ENCODE data around the gene CDK19. TPM values are rescaled to one million over a fixed set of nuclear protein-coding genes. Genes with fewer than 3 reads are reported as not detected.

CDK19 gene
- total RNA-seq, 4 donors from 2014 or later: 12.9 to 23.2 (median 13.2) TPM

GRCh38 chr6:110646951-110647910, 168.0 kb downstream of the CDK19 start:
- 71% methylated on average over 7 of the region's 19 CpGs; no CpG with 5 or more reads in 1 of the 2 donors for WGBS, 2 donors (ENCODE audit: low coverage in 1 of 2)
- TF ChIP-seq EP300 (IDR thresholded peaks at IDR 0.05) (no peak), CTCF (IDR thresholded peaks at IDR 0.05) (peak in 2 of 4 experiments; percentile 6 to 46)

GRCh38 chr6:110646419-110646698, 168.9 kb downstream of the CDK19 start:
- Histone ChIP-seq H3K4me3 (no peak overlapping the region), H3K4me1 (no peaks in the 10 kb centered on the region), H3K9me3 (no peaks in the 10 kb centered on the region), H3K27me3 (no peaks in the 10 kb centered on the region), H3K27ac (no peak overlapping the region), H3K36me3 (peaks cover 0 to 17% of the 10 kb centered on the region in 2 donors)
- WGBS, 2 donors (ENCODE audit: low coverage in 1 of 2): no CpG with 5 or more reads among the region's 17 CpGs
- no peak for ATAC-seq
- TF ChIP-seq CTCF (IDR thresholded peaks at IDR 0.05): no peak
- TF ChIP-seq POLR2AphosphoS5 (IDR thresholded peaks at IDR 0.05): no peak

More at GRCh38 chr6:110646951-110647910, 168.0 kb downstream of the CDK19 start:
- ATAC-seq: no peak
- H3K4me1 ChIP-seq: no peaks in the 10 kb centered on the region
- no peaks in the 10 kb centered on the region for H3K27me3 ChIP-seq
- no peak overlapping the region for H3K4me3 ChIP-seq
- H3K27ac ChIP-seq: no peak overlapping the region
- H3K36me3 ChIP-seq: peaks cover 0 to 17% of the 10 kb centered on the region in 2 donors
- no peaks in the 10 kb centered on the region for H3K9me3 ChIP-seq

- 92 to 96% methylated on average over 11 to 15 of the region's 62 CpGs for WGBS, 2 donors (ENCODE audit: low coverage in 1 of 2)
- ATAC-seq: no peak
- peaks cover 0 to 17% of the 10 kb centered on the region in 2 donors for H3K36me3 ChIP-seq
- no peak overlapping the region for H3K4me3 ChIP-seq
- TF ChIP-seq POLR2AphosphoS5 (IDR thresholded peaks at IDR 0.05) (no peak), EP300 (IDR thresholded peaks at IDR 0.05) (no peak), POLR2A (IDR thresholded peaks at IDR 0.05) (no peak), CTCF (IDR thresholded peaks at IDR 0.05) (no peak)
- no peaks in the 10 kb centered on the region for H3K4me1 ChIP-seq
- no peaks in the 10 kb centered on the region for H3K27me3 ChIP-seq
- H3K27ac ChIP-seq: no peak overlapping the region
- no peaks in the 10 kb centered on the region for H3K9me3 ChIP-seq
Observed at GRCh38 chr6:110645685-110646418, 169.4 kb downstream of the CDK19 start.

DNA sequence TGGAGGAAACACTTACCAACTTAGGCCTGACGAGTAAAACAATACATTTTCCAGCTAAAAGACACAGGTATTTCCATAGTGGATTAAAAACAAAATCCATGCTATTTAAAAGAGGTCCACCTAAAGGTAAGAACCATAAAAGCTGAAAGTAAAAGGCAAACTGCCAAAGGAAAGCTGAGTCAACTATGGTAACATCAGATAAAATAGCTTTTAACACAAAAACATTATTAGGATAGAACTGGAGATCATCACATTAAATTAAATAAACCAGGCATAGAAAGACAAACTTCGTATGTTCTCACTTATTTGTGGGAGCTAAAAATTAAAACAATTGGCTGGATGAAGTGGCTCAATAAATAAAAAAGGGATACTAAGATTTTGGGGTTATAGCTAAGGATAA, 172.1 kb downstream of the CDK19 start:
- Histone ChIP-seq H3K9me3 (no peaks in the 10 kb centered on the region), H3K4me1 (no peaks in the 10 kb centered on the region), H3K27ac (no peak overlapping the region), H3K36me3 (peaks cover 0 to 17% of the 10 kb centered on the region in 2 donors), H3K27me3 (no peaks in the 10 kb centered on the region), H3K4me3 (no peak overlapping the region)
- ATAC-seq: no peak
- TF ChIP-seq POLR2A (IDR thresholded peaks at IDR 0.05) (no peak), EP300 (IDR thresholded peaks at IDR 0.05) (no peak), POLR2AphosphoS5 (IDR thresholded peaks at IDR 0.05) (no peak), CTCF (IDR thresholded peaks at IDR 0.05) (no peak)
- 56 to 92% methylated on average over 2 of the region's 2 CpGs for WGBS, 2 donors (ENCODE audit: low coverage in 1 of 2)
